ENCODE results near the gene ZC3HAV1.
"Not testable (repeated sequence)": the region's sequence is repeated elsewhere in the genome, so short reads cannot be mapped to it uniquely, and the experiment has no call there.

ZC3HAV1 gene

DNA sequence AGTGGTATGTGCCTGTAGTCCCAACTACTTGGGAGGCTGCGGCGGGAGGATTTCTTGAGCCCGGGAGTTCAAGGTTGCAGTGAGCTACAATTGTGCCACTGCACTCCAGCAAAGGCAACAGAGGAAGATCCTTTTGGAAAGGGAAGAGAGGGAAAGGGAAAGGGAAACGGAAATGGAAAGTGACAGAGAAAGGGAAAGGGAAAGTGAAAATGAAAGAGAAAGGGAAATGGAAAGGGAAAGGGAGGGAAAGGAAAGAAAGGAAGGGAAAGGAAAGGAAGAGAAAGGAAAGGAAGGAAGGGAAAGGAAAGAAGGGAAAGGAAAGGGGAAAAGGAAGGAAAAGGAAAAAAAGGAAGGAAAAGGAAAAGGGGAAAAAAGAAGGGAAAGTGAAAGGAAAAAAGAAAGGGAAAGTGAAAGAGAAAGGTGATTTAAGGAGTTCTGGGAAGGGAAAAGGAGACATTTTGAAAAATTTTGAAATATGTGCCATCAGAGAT is 2.3 kb upstream of the ZC3HAV1 start:
- Histone ChIP-seq H3K9me3 (replicated peaks; ENCODE audit: low read length) (no peaks in the 10 kb centered on the region), H3K27me3 (ENCODE audit: control insufficient read depth, insufficient read depth, low read length) (peaks cover 2% of the 10 kb centered on the region), H3K4me3 (ENCODE audit: low read length) (no peak overlapping the region), H3K4me1 (ENCODE audit: control insufficient read depth, insufficient read depth, low read length) (peaks cover 8% of the 10 kb centered on the region), H3K4me2 (ENCODE audit: low read length) (no peak overlapping the region), H3K9ac (ENCODE audit: low read depth, low read length) (no peak overlapping the region), H3K36me3 (ENCODE audit: insufficient read depth, low read length) (no peaks in the 10 kb centered on the region)

DNA sequence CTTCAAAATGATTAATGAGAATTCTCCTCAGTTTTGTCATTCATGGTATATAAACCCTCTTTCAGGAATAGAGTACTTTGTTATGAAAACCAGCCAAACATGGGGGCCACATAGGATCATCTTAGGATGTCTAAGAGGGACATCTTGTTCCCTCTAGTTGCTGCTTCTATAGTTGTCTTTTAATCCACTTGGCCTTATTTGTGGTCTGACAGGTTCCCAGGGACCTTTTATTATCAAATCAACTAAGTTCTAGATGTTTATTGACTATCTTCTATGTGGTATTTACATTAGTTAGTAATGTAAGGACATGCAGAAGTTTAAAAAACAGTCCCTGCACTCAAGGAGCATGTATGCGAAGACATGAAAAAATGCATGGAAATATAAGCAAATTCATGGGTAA is 1.6 kb upstream of the ZC3HAV1 start:
- no peaks in the 10 kb centered on the region for H3K36me3 ChIP-seq (ENCODE audit: insufficient read depth, low read length)
- H3K9ac ChIP-seq (ENCODE audit: low read depth, low read length) = no peak overlapping the region
- H3K4me1 ChIP-seq (ENCODE audit: control insufficient read depth, insufficient read depth, low read length) = peaks cover 8% of the 10 kb centered on the region
- no peaks in the 10 kb centered on the region for H3K9me3 ChIP-seq (replicated peaks; ENCODE audit: low read length)
- H3K4me3 ChIP-seq (ENCODE audit: low read length) = no peak overlapping the region
- H3K27me3 ChIP-seq (ENCODE audit: control insufficient read depth, insufficient read depth, low read length) = peaks cover 2% of the 10 kb centered on the region
- no peak overlapping the region for H3K4me2 ChIP-seq (ENCODE audit: low read length)

DNA sequence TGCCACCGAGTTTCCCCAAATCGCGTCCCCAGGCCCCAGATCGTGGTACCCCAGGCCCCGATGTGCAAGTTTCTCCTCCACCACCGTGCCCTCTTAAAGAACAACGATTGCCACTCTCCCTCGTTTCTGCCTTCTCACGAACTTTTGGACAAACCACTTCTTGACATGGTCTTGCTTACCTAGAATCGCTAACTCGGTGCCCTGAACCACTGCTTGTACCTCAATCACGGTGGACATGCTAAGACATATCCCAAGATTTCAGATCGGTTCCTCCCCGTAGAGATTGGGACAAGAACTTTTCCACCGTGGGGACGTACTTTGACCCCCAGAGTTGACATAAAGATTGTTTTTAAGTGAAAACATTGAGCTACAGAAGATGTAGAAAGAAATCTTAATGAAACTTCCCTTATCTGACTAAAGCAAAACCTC is 477 bp upstream of the ZC3HAV1 start:
- H3K4me3 ChIP-seq (ENCODE audit: low read length) = peak overlapping the region; percentile 96
- no peaks in the 10 kb centered on the region for H3K27me3 ChIP-seq (ENCODE audit: control insufficient read depth, insufficient read depth, low read length)
- no peaks in the 10 kb centered on the region for H3K36me3 ChIP-seq (ENCODE audit: insufficient read depth, low read length)
- H3K9ac ChIP-seq (ENCODE audit: low read depth, low read length) = peak overlapping the region; percentile 90
- H3K4me1 ChIP-seq (ENCODE audit: control insufficient read depth, insufficient read depth, low read length) = peaks cover 8% of the 10 kb centered on the region
- H3K9me3 ChIP-seq (replicated peaks; ENCODE audit: low read length) = no peaks in the 10 kb centered on the region
- H3K4me2 ChIP-seq (ENCODE audit: low read length) = peak overlapping the region; percentile 90

DNA sequence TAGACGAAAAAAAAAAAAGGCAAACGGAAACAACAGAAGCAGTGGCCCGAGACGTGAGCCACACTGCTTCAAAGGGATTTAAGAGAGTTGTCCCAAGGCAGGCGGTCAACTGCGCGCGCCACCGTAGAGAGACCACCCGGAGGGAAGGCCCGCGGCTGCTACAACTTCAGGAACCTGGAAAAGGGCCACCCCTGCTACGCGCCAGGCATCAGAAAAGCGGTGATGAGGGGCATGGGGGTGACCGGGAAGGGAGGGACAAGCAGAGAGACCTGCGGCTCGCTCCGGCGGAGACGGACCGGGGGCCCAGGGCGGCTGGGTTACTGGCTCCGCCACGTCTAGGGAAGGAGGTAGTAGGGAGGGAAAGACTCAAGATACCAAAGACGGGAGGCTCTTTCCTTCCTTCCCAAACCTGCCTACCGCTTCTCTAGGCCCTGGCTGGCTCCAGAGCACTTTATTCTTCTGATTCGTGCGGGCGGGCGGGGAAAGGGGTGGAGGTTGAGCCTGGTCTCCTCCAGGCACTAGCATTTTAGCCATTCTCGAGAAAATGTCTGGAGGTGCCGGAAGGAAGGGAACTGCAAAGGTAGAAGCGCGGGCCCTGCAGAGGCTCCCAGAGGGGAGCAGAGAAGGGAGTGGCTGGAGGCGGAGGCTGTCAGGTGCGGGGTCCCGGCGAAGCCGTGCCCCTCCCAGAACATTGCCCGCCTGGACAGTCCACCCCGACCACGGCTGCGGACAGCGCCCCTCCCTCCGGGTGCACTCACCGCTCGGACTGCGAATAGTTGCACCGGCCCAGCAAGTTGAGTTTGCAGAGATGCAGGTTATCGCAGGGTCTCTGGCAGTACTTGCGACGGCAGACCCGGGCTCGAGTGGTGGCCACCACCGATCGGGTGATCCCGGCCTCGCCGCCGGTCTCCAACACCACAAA is 993 bp downstream of the ZC3HAV1 start:
- no peaks in the 10 kb centered on the region for H3K27me3 ChIP-seq (ENCODE audit: control insufficient read depth, insufficient read depth, low read length)

DNA sequence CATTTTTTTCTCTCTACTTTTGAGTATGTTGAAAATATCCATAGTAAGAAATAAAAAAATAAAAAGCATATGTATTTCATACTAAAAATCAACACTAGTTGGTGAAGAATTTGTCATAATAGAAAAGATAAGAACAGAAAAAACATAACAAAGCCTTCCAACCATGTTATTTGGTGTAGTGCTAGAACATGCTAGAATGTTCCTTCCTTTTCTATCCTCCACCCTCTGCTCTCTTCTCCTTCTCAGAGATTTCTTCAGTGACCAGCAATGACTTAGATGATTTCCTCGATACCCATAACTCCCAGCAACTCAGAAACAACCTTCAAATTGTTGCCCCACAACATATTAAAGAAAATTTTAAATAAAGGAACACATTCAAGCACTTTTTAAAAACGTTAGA is 2.6 kb downstream of the ZC3HAV1 start:
- peak overlapping the region; percentile 7 for H3K4me3 ChIP-seq (ENCODE audit: low read length)

More for the DNA sequence above, 993 bp downstream of the ZC3HAV1 start:
- Histone ChIP-seq H3K4me1 (ENCODE audit: control insufficient read depth, insufficient read depth, low read length) (peaks cover 8% of the 10 kb centered on the region), H3K9ac (ENCODE audit: low read depth, low read length) (peak overlapping the region; percentile 90), H3K4me3 (ENCODE audit: low read length) (peak overlapping the region; percentile 96), H3K9me3 (replicated peaks; ENCODE audit: low read length) (no peaks in the 10 kb centered on the region), H3K36me3 (ENCODE audit: insufficient read depth, low read length) (no peaks in the 10 kb centered on the region), H3K4me2 (ENCODE audit: low read length) (peak overlapping the region; percentile 90)

DNA sequence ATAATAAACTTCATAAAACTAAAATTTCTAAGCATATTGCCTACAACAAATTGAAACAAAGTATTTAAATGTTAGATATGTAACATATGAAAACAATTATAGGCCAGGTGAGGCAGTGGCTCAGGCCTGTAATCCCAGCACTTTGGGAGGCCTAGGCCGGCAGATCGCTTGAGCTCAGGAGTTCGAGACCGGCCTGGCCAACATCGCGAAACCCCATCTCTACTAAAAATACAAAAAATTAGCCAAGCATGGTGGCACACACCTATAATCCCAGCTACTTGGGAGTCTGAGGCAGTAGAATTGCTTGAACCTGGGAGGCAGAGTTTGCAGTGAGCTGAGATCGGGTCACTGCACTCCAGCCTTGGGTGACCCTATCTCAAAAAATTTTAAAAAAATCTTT is 3.3 kb downstream of the ZC3HAV1 start:
- H3K9ac ChIP-seq (ENCODE audit: low read depth, low read length); H3K4me3 ChIP-seq (ENCODE audit: low read length); H3K4me1 ChIP-seq (ENCODE audit: control insufficient read depth, insufficient read depth, low read length): not testable (repeated sequence)

More for the DNA sequence above, 2.6 kb downstream of the ZC3HAV1 start:
- Histone ChIP-seq H3K4me1 (ENCODE audit: control insufficient read depth, insufficient read depth, low read length) (peaks cover 8% of the 10 kb centered on the region), H3K27me3 (ENCODE audit: control insufficient read depth, insufficient read depth, low read length) (no peaks in the 10 kb centered on the region), H3K9ac (ENCODE audit: low read depth, low read length) (no peak overlapping the region), H3K9me3 (replicated peaks; ENCODE audit: low read length) (no peaks in the 10 kb centered on the region), H3K36me3 (ENCODE audit: insufficient read depth, low read length) (no peaks in the 10 kb centered on the region), H3K4me2 (ENCODE audit: low read length) (peak overlapping the region; percentile 90)

DNA sequence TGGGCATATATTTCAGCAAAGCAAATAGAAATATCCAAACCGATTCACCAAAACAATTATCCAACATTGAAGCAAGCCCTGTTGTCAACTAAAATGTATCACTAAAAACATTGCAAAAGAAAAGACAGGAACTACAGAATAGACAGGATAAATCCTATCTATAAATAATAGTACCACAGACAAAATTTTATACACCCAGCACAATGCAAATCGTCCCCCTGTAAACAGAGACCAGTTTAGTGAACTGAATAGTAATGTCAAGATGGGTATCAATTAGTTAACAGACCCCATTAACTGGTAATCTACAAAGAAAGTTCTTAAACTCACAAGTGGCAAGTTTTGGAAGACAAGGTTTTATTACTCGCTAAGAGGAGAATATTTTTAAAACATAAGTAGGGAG is 4.0 kb downstream of the ZC3HAV1 start:
- Histone ChIP-seq H3K27me3 (ENCODE audit: control insufficient read depth, insufficient read depth, low read length) (no peaks in the 10 kb centered on the region), H3K9ac (ENCODE audit: low read depth, low read length) (no peak overlapping the region), H3K36me3 (ENCODE audit: insufficient read depth, low read length) (no peaks in the 10 kb centered on the region), H3K9me3 (replicated peaks; ENCODE audit: low read length) (no peaks in the 10 kb centered on the region), H3K4me2 (ENCODE audit: low read length) (no peak overlapping the region), H3K4me1 (ENCODE audit: control insufficient read depth, insufficient read depth, low read length) (peaks cover 8% of the 10 kb centered on the region), H3K4me3 (ENCODE audit: low read length) (no peak overlapping the region)

More for the DNA sequence above, 3.3 kb downstream of the ZC3HAV1 start:
- not testable (repeated sequence) for H3K9me3 ChIP-seq (replicated peaks; ENCODE audit: low read length); H3K27me3 ChIP-seq (ENCODE audit: control insufficient read depth, insufficient read depth, low read length); H3K36me3 ChIP-seq (ENCODE audit: insufficient read depth, low read length); H3K4me2 ChIP-seq (ENCODE audit: low read length)

DNA sequence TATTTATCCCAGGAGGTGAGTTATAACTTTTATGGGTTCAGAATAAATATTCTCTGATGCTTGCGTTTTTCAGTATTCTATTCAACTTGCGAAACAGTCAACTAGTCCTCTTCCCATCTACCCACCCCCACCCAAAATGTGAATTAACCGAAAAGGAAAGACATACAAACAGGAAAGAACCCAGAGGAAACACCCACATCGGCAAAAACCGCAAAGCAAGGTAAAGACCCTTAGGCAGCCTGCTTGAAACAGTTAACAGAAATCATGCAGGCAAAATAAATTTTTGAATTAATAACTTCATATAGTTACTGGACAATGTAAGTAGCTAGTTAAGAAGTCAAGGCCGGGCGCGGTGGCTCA is 5.4 kb downstream of the ZC3HAV1 start:
- no peaks in the 10 kb centered on the region for H3K9me3 ChIP-seq (replicated peaks; ENCODE audit: low read length)
- H3K4me1 ChIP-seq (ENCODE audit: control insufficient read depth, insufficient read depth, low read length) = peaks cover 5% of the 10 kb centered on the region
- no peaks in the 10 kb centered on the region for H3K36me3 ChIP-seq (ENCODE audit: insufficient read depth, low read length)
- no peak overlapping the region for H3K4me2 ChIP-seq (ENCODE audit: low read length)
- H3K9ac ChIP-seq (ENCODE audit: low read depth, low read length) = no peak overlapping the region
- H3K27me3 ChIP-seq (ENCODE audit: control insufficient read depth, insufficient read depth, low read length) = no peaks in the 10 kb centered on the region
- no peak overlapping the region for H3K4me3 ChIP-seq (ENCODE audit: low read length)

DNA sequence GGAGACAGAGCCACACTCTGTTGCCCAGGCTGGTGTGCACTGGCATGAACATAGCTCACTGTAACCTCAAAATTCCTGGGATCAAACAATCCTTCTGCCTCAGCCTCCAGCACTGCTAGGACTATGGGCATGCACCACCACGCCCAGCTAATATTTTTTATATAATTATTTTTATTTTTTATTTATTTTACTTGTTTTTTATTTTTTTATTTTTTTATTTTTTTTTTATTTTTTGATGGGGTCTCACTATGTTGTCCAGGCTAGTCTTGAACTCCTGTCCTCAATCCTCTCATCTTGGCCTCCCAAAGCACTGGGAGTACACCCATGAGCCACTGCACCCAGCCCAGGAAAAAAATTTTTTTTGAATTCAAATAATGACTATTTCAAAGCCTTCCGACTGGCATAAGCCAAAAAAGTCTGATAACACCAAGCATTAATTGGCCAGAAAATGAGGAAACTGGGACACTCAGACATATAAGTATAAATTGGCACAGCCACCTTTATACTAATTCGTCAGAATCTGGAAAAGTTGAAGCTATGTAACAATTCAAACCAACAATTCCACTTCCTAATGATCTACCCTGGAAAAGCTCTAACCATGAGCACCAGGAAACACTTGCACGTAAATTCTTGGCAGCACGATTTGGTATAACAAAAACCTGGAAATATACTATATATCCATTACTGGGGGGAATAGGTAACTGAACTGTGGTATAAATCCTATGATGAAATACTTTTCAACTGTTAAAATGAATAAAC is 6.3 kb downstream of the ZC3HAV1 start:
- H3K9ac ChIP-seq (ENCODE audit: low read depth, low read length) = no peak overlapping the region
- no peaks in the 10 kb centered on the region for H3K27me3 ChIP-seq (ENCODE audit: control insufficient read depth, insufficient read depth, low read length)
- peaks cover 7% of the 10 kb centered on the region for H3K4me1 ChIP-seq (ENCODE audit: control insufficient read depth, insufficient read depth, low read length)
- H3K36me3 ChIP-seq (ENCODE audit: insufficient read depth, low read length) = no peaks in the 10 kb centered on the region
- no peak overlapping the region for H3K4me3 ChIP-seq (ENCODE audit: low read length)
- no peaks in the 10 kb centered on the region for H3K9me3 ChIP-seq (replicated peaks; ENCODE audit: low read length)
- no peak overlapping the region for H3K4me2 ChIP-seq (ENCODE audit: low read length)

DNA sequence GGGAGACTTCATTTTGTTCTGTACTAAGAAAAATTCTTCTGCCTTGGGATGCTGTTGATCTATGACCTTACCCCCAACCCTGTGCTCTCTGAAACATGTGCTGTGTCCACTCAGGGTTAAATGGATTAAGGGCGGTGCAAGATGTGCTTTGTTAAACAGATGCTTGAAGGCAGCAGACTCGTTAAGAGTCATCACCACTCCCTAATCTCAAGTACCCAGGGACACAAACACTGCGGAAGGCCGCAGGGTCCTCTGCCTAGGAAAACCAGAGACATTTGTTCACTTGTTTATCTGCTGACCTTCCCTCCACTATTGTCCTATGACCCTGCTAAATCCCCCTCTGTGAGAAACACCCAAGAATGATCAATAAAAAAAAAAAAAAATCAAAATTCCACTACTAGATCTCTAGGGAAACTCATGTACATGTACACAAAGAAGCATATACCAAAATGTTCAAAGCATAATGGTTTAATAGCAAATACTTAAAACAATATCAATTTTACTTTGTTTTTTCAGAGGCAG is 7.8 kb downstream of the ZC3HAV1 start:
- H3K4me2 ChIP-seq (ENCODE audit: low read length); H3K9ac ChIP-seq (ENCODE audit: low read depth, low read length); H3K9me3 ChIP-seq (replicated peaks; ENCODE audit: low read length); H3K27me3 ChIP-seq (ENCODE audit: control insufficient read depth, insufficient read depth, low read length); H3K4me3 ChIP-seq (ENCODE audit: low read length); H3K36me3 ChIP-seq (ENCODE audit: insufficient read depth, low read length); H3K4me1 ChIP-seq (ENCODE audit: control insufficient read depth, insufficient read depth, low read length): not testable (repeated sequence)

DNA sequence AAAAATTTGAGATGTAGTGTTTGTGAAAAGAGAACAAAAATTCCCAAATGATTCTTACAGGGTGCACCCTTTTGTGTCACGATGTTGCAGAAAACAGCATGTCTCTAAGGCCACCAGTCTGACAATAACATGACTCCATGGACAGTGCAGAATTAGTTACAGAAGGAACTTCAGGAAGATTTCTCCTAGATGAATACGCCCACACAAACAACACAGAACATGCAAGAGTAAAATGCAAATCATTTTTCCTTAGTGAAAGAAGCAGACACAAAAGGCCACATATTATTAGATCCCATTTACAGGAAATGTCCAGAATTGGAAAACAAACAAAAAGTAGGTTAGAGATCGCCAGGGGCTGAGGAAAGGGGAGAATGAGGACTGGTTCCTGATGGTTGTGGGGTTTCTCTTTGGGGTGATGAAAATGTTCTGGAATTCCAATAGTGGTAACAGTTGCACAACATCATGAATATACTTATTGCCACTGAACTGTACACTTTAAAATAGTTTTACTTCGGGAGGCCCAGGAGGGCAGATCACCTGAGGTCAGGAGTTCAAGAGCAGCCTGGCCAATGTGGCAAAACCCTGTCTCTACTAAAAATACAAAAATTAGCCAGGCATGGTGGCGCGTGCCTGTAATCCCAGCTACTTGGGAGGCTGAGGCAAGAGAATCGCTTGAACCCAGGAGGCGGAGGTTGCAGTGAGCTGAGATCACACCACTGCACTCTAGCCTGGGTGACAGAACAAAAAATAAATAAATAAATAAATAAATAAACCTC is 10.2 kb downstream of the ZC3HAV1 start:
- H3K4me1 ChIP-seq (ENCODE audit: control insufficient read depth, insufficient read depth, low read length) = peaks cover 3% of the 10 kb centered on the region
- H3K4me3 ChIP-seq (ENCODE audit: low read length) = no peak overlapping the region
- H3K27me3 ChIP-seq (ENCODE audit: control insufficient read depth, insufficient read depth, low read length) = no peaks in the 10 kb centered on the region
- H3K9ac ChIP-seq (ENCODE audit: low read depth, low read length) = no peak overlapping the region
- no peaks in the 10 kb centered on the region for H3K9me3 ChIP-seq (replicated peaks; ENCODE audit: low read length)
- H3K36me3 ChIP-seq (ENCODE audit: insufficient read depth, low read length) = no peaks in the 10 kb centered on the region
- no peak overlapping the region for H3K4me2 ChIP-seq (ENCODE audit: low read length)
